GM13976 (cell line): ENCODE data around the gene MYO7B.

Source experiments
- DNase-seq: peaks from one replicate; pipeline ENCODE4 v3.0.0; 2012; ENCODE audit warnings: low spot score
- CTCF ChIP-seq: IDR thresholded peaks from 2 replicates; pipeline ENCODE4 v1.5.1; 2012; ENCODE audit warnings: borderline replicate concordance, mild to moderate bottlenecking; ENCODE audit not compliant: insufficient read depth; ENCODE audit errors: extremely low read depth, missing control alignments, control extremely low read depth
- in situ Hi-C: fragments of 300-500 bp; cut with MboI; formaldehyde crosslinking; loops from one replicate; pipeline ENCODE4 v1.12.0; 2022; ENCODE audit warnings: low sequenced_read_pairs, mixed read lengths, inconsistent platforms; ENCODE audit not compliant: unreplicated experiment

Gene MYO7B

DNA sequence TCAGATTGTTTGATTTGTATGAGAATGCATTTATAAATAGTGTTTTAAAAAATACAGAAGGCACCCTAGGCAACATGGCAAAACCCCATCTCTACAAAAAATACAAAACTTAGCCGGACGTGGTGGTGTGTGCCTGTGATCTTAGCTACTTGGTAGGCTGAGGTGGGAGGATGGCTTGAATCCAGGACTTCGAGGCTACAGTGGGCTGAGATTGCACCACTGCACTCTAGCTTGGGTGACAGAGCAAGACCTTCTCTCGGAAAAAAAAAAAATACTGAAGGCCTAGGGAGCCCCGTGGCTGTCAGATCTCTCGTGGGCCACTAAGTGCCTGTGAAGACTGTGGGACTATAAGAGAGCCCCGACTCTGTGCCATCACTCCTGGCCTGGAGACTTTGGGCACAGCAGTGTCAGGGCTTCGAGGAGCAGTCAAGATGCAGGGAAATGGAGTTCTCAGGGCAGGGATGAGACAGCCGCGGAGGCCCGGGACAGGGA is 40.5 kb downstream of the MYO7B start:
- no peak for TF ChIP-seq CTCF
- no peak for DNase-seq
- in situ Hi-C loops: no loop called here

GRCh38 chr2:127576433-127577207 is 41.1 kb downstream of the MYO7B start:
- DNase-seq: no peak
- in situ Hi-C loops: no loop called here
- TF ChIP-seq CTCF: no peak

DNA sequence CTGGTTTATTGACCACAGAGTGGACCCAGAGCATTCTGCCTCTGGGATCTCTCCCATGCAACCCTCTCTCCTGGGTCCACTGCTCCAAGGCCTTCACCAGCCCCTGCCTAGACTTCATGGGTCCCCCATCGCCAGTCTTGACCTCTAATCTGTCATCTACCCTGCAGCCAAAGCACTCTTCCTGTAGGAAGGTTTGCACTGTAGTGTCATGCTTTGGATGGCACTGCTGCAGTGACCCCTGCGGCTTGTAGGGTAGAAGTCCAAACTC is 41.7 kb downstream of the MYO7B start:
- in situ Hi-C loops: no loop called here
- no peak for TF ChIP-seq CTCF
- no peak for DNase-seq

- in situ Hi-C loops: no loop called here
- no peak for DNase-seq
- TF ChIP-seq CTCF: no peak
Observed at GRCh38 chr2:127577503-127577902, 42.0 kb downstream of the MYO7B start.

- in situ Hi-C loops: no loop called here
- TF ChIP-seq CTCF: no peak
- DNase-seq: no peak
Observed at GRCh38 chr2:127577973-127578372, 42.5 kb downstream of the MYO7B start.

- in situ Hi-C loops: no loop called here
- TF ChIP-seq CTCF: no peak
Observed at GRCh38 chr2:127578411-127578810, 42.9 kb downstream of the MYO7B start.

More at GRCh38 chr2:127578411-127578810, 42.9 kb downstream of the MYO7B start:
- DNase-seq: no peak
